Measurements from ENCODE around the gene BCL2L11. TPM values are rescaled to one million over a fixed set of nuclear protein-coding genes. Genes with fewer than 3 reads are reported as not detected.

The BCL2L11 gene
- total and polyA plus RNA-seq, 2 experiments from 2014 or later, result 9.1 to 32.9 TPM

DNA sequence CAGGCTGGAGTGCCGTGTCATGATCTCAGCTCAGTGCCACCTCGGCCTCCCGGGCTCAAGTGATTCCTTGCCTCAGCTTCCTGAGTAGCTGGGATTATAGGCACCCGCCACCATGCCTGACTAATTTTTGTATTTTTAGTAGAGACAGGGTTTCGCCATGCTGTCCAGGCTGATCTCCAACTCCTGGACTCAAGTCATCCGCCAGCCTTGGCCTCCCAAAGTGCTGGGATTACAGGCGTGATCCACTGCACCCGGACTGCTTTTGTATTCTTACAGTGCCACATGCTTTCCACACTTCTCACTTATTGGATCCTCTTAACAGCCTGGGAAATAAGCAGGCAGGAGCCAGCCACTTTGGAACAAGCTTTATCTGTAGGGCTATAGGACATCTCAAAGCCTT, 25.3 kb upstream of the BCL2L11 start:
- H3K9me3 ChIP-seq (ENCODE audit: low read depth), result no peaks in the 10 kb centered on the region
- H3K36me3 ChIP-seq, result no peaks in the 10 kb centered on the region
- DNase-seq (ENCODE audit: low read depth in 1 of 2, low spot score in 1 of 2), result no peak
- H3K4me3 ChIP-seq, result no peak overlapping the region
- no peaks in the 10 kb centered on the region for H3K4me1 ChIP-seq (ENCODE audit: low read depth)
- TF ChIP-seq, protein P1, sequence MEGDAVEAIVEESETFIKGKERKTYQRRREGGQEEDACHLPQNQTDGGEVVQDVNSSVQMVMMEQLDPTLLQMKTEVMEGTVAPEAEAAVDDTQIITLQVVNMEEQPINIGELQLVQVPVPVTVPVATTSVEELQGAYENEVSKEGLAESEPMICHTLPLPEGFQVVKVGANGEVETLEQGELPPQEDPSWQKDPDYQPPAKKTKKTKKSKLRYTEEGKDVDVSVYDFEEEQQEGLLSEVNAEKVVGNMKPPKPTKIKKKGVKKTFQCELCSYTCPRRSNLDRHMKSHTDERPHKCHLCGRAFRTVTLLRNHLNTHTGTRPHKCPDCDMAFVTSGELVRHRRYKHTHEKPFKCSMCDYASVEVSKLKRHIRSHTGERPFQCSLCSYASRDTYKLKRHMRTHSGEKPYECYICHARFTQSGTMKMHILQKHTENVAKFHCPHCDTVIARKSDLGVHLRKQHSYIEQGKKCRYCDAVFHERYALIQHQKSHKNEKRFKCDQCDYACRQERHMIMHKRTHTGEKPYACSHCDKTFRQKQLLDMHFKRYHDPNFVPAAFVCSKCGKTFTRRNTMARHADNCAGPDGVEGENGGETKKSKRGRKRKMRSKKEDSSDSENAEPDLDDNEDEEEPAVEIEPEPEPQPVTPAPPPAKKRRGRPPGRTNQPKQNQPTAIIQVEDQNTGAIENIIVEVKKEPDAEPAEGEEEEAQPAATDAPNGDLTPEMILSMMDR (IDR thresholded peaks at IDR 0.05; ENCODE audit: low read depth, low read length), result no peak
- no peak overlapping the region for H3K27ac ChIP-seq
- H3K27me3 ChIP-seq, result no peaks in the 10 kb centered on the region

DNA sequence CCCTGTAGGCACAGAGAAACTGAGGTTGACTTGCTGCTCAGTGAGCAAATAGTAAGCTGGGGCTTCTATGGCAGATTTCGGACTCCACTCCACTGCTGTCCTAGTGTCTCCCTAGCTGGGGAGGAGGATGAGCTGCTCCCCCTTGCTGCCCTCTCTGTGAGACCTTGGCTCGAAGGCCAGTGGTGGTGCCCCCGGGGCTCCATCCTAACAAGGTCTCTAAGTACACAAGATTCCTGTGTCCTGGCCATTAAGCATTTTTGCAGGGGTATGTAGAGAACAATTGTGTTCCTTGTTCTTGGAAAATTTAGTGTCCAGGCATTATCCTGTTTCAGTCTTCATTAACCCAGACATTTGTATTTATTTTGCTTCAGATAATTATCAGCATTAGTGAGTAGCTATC, 21.3 kb upstream of the BCL2L11 start:
- Histone ChIP-seq H3K27me3 (no peaks in the 10 kb centered on the region), H3K27ac (no peak overlapping the region), H3K36me3 (no peaks in the 10 kb centered on the region), H3K9me3 (ENCODE audit: low read depth) (no peaks in the 10 kb centered on the region), H3K4me3 (no peak overlapping the region), H3K4me1 (ENCODE audit: low read depth) (no peaks in the 10 kb centered on the region)
- TF ChIP-seq, protein P1 (IDR thresholded peaks at IDR 0.05; ENCODE audit: low read depth, low read length), result no peak
- no peak for DNase-seq (ENCODE audit: low read depth in 1 of 2, low spot score in 1 of 2)

DNA sequence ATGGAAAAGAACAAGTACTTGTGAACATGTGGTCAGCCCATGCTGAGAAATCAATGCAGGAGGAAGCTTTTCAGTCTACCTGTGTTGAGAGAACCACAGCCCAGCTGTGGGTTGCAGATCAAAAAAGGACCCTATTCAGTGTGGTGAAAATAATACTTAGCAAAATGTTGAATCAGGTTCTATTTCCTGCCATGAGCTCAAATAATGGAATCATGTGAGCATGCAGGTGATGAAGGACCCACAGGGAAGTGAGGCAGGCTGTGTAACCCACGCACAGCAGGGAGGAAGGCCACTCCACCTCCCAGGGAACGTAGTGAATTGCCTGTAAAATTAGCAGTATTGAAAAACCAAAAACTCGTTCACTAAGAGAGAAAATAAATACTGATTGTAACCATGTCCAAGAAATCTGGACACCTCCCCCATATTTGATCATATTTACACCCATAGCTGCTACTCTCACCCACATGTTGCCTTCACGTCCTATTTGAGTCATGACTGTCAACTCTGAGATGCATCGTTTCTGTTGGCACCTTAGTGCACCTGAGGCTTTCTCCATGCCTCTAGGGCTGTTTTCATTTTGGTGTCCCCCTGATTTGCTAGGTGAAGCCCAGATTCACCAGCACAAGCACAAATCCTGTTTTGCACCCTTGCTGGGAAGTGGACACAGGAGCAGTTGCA, 20.5 kb upstream of the BCL2L11 start:
- no peak overlapping the region for H3K27ac ChIP-seq
- H3K4me3 ChIP-seq, result no peak overlapping the region
- no peaks in the 10 kb centered on the region for H3K36me3 ChIP-seq
- H3K9me3 ChIP-seq (ENCODE audit: low read depth), result no peaks in the 10 kb centered on the region
- TF ChIP-seq, protein P1 (IDR thresholded peaks at IDR 0.05; ENCODE audit: low read depth, low read length), result no peak
- no peak for DNase-seq (ENCODE audit: low read depth in 1 of 2, low spot score in 1 of 2)
- no peaks in the 10 kb centered on the region for H3K27me3 ChIP-seq
- H3K4me1 ChIP-seq (ENCODE audit: low read depth), result no peaks in the 10 kb centered on the region

DNA sequence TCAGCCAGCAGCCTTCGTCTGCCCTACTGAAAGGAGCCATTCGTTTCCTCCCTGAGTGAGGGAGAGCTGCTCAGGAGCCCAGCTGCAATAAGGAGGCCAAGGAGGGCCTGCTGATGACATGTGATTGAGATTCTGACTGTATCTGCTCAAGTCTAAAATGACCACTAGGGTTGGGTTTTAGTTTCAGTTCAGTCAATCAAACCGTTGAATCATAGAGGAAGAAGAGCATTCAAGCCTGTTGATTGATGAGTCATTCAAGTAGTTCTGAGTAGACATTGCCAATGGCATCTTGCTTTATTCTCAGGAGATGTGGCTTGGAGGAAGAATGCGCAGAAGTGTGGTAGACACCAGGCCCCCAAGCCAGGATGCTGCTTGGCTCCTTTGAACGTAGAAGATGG, 19.9 kb upstream of the BCL2L11 start:
- DNase-seq (ENCODE audit: low read depth in 1 of 2, low spot score in 1 of 2), result no peak
- Histone ChIP-seq H3K27me3 (no peaks in the 10 kb centered on the region), H3K9me3 (ENCODE audit: low read depth) (no peaks in the 10 kb centered on the region), H3K27ac (no peak overlapping the region), H3K4me1 (ENCODE audit: low read depth) (no peaks in the 10 kb centered on the region), H3K4me3 (no peak overlapping the region), H3K36me3 (no peaks in the 10 kb centered on the region)
- TF ChIP-seq, protein P1 (IDR thresholded peaks at IDR 0.05; ENCODE audit: low read depth, low read length), result no peak

DNA sequence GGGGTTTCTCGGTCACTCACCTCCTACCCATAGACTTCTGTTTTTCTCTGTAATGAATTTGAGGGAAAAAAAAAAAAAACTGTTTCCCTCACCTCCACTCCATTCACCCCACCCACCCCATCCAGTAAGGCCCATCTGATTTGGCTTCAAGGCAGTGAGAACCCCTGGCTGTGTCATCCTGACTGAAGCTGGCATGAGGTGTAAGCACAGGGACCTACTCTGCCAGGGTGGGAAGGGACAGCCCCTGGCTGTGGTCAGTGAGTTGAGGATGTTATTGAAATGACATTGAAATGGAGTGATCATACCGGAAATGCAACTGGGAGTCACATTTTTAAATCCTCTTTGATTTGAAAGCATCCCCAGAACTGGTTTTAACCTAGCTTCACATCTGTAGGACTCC, 19.1 kb upstream of the BCL2L11 start:
- Histone ChIP-seq H3K36me3 (no peaks in the 10 kb centered on the region), H3K27me3 (no peaks in the 10 kb centered on the region), H3K4me3 (no peak overlapping the region), H3K4me1 (ENCODE audit: low read depth) (no peaks in the 10 kb centered on the region), H3K27ac (no peak overlapping the region), H3K9me3 (ENCODE audit: low read depth) (no peaks in the 10 kb centered on the region)
- TF ChIP-seq, protein P1 (IDR thresholded peaks at IDR 0.05; ENCODE audit: low read depth, low read length), result no peak
- no peak for DNase-seq (ENCODE audit: low read depth in 1 of 2, low spot score in 1 of 2)

Measured in cardiac muscle cell (in vitro differentiated cells and primary cell).